Brain microvascular endothelial cell (primary cell): ENCODE results near the gene SLTM.
A peak's percentile ranks its signal among the peaks of the same experiment; 100 is the strongest.

Experiments
- DNase-seq: peaks from one replicate; pipeline ENCODE4 v3.0.0-alpha.2; 2020
- H3K27ac ChIP-seq: fragments of 250-450 bp; sonication (Bioruptor Pico); 2 replicates; pipeline ENCODE4 v1.5.1; 2020; ENCODE audit warnings: mild to moderate bottlenecking, moderate library complexity
- H3K27me3 ChIP-seq: fragments of 250-450 bp; sonication (Bioruptor Pico); replicated peaks from 2 replicates; pipeline ENCODE4 v1.5.1; 2020; ENCODE audit warnings: mild to moderate bottlenecking
- H3K36me3 ChIP-seq: fragments of 250-450 bp; sonication (Bioruptor Pico); replicated peaks from 2 replicates; pipeline ENCODE4 v1.5.1; 2020; ENCODE audit warnings: mild to moderate bottlenecking
- H3K4me3 ChIP-seq: 2 replicates; pipeline ENCODE4 v1.5.1; 2011; ENCODE audit warnings: low read depth, mild to moderate bottlenecking, control low read depth, low read length, moderate library complexity
- in situ Hi-C: cut with HindIII; loops from 2 replicates; pipeline ENCODE4 v1.10.0; 2017; ENCODE audit warnings: low sequenced_read_pairs, low pct_ligation_motif_present
- TF ChIP-seq, protein P1 (sequence below): IDR thresholded peaks from 2 replicates; pipeline ENCODE4 v1.5.1; 2011; ENCODE audit warnings: low read depth, mild to moderate bottlenecking, moderate library complexity, low read length, control low read depth, inconsistent platforms; ENCODE audit errors: missing control alignments

Gene SLTM

GRCh38 chr15:58967479-58967878 lies 34.0 kb upstream of the SLTM start:
- H3K36me3 ChIP-seq, result no peaks in the 10 kb centered on the region
- no peak for DNase-seq
- H3K27ac ChIP-seq, result no peak overlapping the region
- H3K27me3 ChIP-seq, result no peaks in the 10 kb centered on the region
- in situ Hi-C loops, result no loop called here
- TF ChIP-seq, protein P1, sequence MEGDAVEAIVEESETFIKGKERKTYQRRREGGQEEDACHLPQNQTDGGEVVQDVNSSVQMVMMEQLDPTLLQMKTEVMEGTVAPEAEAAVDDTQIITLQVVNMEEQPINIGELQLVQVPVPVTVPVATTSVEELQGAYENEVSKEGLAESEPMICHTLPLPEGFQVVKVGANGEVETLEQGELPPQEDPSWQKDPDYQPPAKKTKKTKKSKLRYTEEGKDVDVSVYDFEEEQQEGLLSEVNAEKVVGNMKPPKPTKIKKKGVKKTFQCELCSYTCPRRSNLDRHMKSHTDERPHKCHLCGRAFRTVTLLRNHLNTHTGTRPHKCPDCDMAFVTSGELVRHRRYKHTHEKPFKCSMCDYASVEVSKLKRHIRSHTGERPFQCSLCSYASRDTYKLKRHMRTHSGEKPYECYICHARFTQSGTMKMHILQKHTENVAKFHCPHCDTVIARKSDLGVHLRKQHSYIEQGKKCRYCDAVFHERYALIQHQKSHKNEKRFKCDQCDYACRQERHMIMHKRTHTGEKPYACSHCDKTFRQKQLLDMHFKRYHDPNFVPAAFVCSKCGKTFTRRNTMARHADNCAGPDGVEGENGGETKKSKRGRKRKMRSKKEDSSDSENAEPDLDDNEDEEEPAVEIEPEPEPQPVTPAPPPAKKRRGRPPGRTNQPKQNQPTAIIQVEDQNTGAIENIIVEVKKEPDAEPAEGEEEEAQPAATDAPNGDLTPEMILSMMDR, result no peak
- H3K4me3 ChIP-seq, result no peak overlapping the region

DNA sequence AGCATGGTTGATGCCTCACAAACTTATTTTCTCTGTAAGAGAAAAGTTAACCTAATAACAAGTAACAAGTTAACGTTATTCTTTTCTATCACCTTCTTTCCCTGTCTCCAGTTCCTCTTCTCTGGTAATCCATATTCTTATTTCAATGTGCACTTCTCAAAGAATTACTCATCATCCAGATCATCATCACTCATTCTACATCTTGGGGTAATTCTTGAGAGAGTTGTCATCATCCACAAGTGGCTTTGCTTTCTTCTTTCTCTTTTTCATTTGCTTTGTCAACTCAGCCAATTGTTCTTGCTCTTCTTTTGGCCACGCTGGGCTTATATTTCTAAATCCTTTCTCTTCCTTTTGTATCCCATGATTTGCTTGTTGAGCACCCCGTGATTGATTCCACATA lies 33.2 kb upstream of the SLTM start:
- DNase-seq, result peak; percentile 7
- no peak overlapping the region for H3K4me3 ChIP-seq
- TF ChIP-seq, protein P1, result no peak
- in situ Hi-C loops, result no loop called here
- H3K36me3 ChIP-seq, result no peaks in the 10 kb centered on the region
- H3K27ac ChIP-seq, result no peak overlapping the region
- H3K27me3 ChIP-seq, result no peaks in the 10 kb centered on the region

GRCh38 chr15:58962662-58963565 lies 29.4 kb upstream of the SLTM start:
- no peak overlapping the region for H3K4me3 ChIP-seq
- in situ Hi-C loops, result no loop called here
- no peak for DNase-seq
- no peaks in the 10 kb centered on the region for H3K27me3 ChIP-seq
- H3K36me3 ChIP-seq, result no peaks in the 10 kb centered on the region
- TF ChIP-seq, protein P1, result no peak
- no peak overlapping the region for H3K27ac ChIP-seq

DNA sequence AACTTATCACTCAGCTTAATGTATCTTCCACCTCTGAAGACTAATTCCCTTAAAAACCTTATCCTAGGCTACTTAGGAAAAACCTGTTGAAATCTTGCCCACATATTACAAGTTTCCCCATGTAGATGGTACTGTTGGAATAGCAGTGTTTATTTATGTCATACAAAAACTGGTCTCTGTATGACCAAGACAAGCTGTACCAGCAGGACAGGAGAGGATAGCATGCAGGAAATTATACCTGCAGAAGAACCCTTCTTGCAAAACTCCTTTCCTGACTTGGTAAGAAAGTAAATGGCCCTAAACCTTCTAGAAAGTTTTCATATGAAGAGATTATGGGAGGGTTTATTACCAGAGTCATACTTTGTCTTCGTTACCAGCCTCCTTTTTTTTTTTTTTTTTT lies 28.7 kb upstream of the SLTM start:
- TF ChIP-seq, protein P1, result no peak
- H3K4me3 ChIP-seq, result no peak overlapping the region
- H3K27me3 ChIP-seq, result no peaks in the 10 kb centered on the region
- no peak for DNase-seq
- H3K27ac ChIP-seq, result no peak overlapping the region
- no peaks in the 10 kb centered on the region for H3K36me3 ChIP-seq
- in situ Hi-C loops, result no loop called here

DNA sequence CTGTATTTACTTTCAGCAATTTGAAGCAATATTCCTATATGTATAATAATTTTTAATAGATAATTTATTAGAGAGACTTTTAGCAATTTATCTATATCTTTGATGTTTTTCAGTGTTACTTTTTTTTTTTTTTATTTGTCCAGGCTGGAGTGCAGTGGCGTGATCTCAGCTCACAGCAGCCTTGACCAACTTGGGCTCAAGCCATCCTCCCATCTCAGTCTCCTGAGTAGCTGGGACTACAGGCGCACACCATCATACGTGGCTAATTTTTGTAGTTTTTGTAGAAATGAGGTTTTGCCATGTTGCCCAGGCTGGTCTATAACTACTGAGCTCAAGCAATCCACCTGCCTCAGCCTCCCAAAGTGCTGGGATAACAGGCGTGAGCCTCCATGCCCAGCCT lies 25.3 kb upstream of the SLTM start:
- in situ Hi-C loops, result no loop called here
- no peak for DNase-seq
- no peak overlapping the region for H3K27ac ChIP-seq
- H3K27me3 ChIP-seq, result no peaks in the 10 kb centered on the region
- TF ChIP-seq, protein P1, result no peak
- no peak overlapping the region for H3K4me3 ChIP-seq
- no peaks in the 10 kb centered on the region for H3K36me3 ChIP-seq
